ENCODE measurements around the gene TAF3. TPM values are rescaled to one million over a fixed set of nuclear protein-coding genes. Genes with fewer than 3 reads are reported as not detected.

TAF3 gene
- total and polyA plus RNA-seq, 2 experiments from 2014 or later: 3.9 to 7.7 TPM

GRCh38 chr10:7853226-7853842 lies 35.0 kb downstream of the TAF3 start:
- H3K27me3 ChIP-seq: no peaks in the 10 kb centered on the region
- H3K36me3 ChIP-seq: no peaks in the 10 kb centered on the region
- H3K27ac ChIP-seq: no peak overlapping the region
- no peaks in the 10 kb centered on the region for H3K9me3 ChIP-seq (ENCODE audit: low read depth)
- no peak overlapping the region for H3K4me3 ChIP-seq
- no peak for DNase-seq (ENCODE audit: low read depth in 1 of 2, low spot score in 1 of 2)
- peaks cover 9% of the 10 kb centered on the region for H3K4me1 ChIP-seq (ENCODE audit: low read depth)
- no peak for TF ChIP-seq CTCF (IDR thresholded peaks at IDR 0.05; ENCODE audit: low read depth, low read length)

- Histone ChIP-seq H3K36me3 (no peaks in the 10 kb centered on the region), H3K27me3 (no peaks in the 10 kb centered on the region), H3K4me1 (ENCODE audit: low read depth) (peaks cover 9% of the 10 kb centered on the region), H3K4me3 (no peak overlapping the region), H3K27ac (no peak overlapping the region), H3K9me3 (ENCODE audit: low read depth) (no peaks in the 10 kb centered on the region)
- no peak for TF ChIP-seq CTCF (IDR thresholded peaks at IDR 0.05; ENCODE audit: low read depth, low read length)
- DNase-seq (ENCODE audit: low read depth in 1 of 2, low spot score in 1 of 2): no peak
Measured at GRCh38 chr10:7853890-7854289, 35.6 kb downstream of the TAF3 start.

GRCh38 chr10:7855205-7855604 lies 36.9 kb downstream of the TAF3 start:
- H3K4me3 ChIP-seq: no peak overlapping the region
- H3K36me3 ChIP-seq: no peaks in the 10 kb centered on the region
- TF ChIP-seq CTCF (IDR thresholded peaks at IDR 0.05; ENCODE audit: low read depth, low read length): no peak
- DNase-seq (ENCODE audit: low read depth in 1 of 2, low spot score in 1 of 2): no peak
- peaks cover 9% of the 10 kb centered on the region for H3K4me1 ChIP-seq (ENCODE audit: low read depth)
- no peaks in the 10 kb centered on the region for H3K9me3 ChIP-seq (ENCODE audit: low read depth)
- no peak overlapping the region for H3K27ac ChIP-seq
- H3K27me3 ChIP-seq: no peaks in the 10 kb centered on the region

- H3K36me3 ChIP-seq: no peaks in the 10 kb centered on the region
- no peaks in the 10 kb centered on the region for H3K27me3 ChIP-seq
- no peak overlapping the region for H3K27ac ChIP-seq
- TF ChIP-seq CTCF (IDR thresholded peaks at IDR 0.05; ENCODE audit: low read depth, low read length): no peak
- peaks cover 9% of the 10 kb centered on the region for H3K4me1 ChIP-seq (ENCODE audit: low read depth)
- H3K9me3 ChIP-seq (ENCODE audit: low read depth): no peaks in the 10 kb centered on the region
- no peak overlapping the region for H3K4me3 ChIP-seq
- no peak for DNase-seq (ENCODE audit: low read depth in 1 of 2, low spot score in 1 of 2)
Measured at GRCh38 chr10:7856678-7857077, 38.4 kb downstream of the TAF3 start.

GRCh38 chr10:7857262-7857661 lies 39.0 kb downstream of the TAF3 start:
- H3K4me1 ChIP-seq (ENCODE audit: low read depth): peaks cover 9% of the 10 kb centered on the region
- DNase-seq (ENCODE audit: low read depth in 1 of 2, low spot score in 1 of 2): peak in 1 of 2 donors; percentile 13
- H3K9me3 ChIP-seq (ENCODE audit: low read depth): no peaks in the 10 kb centered on the region
- no peaks in the 10 kb centered on the region for H3K27me3 ChIP-seq
- no peak overlapping the region for H3K27ac ChIP-seq
- H3K36me3 ChIP-seq: no peaks in the 10 kb centered on the region
- no peak for TF ChIP-seq CTCF (IDR thresholded peaks at IDR 0.05; ENCODE audit: low read depth, low read length)
- no peak overlapping the region for H3K4me3 ChIP-seq

Measured in cardiac muscle cell (in vitro differentiated cells and primary cell).